Measurements from ENCODE around the gene RLN3.

GRCh38 chr19:14035706-14036105, 7.8 kb downstream of the RLN3 start:
- TF ChIP-seq CTCF (conservative IDR thresholded peaks at IDR 0.05 in 1 of 2, IDR thresholded peaks at IDR 0.05 in 1 of 2; ENCODE audit: low read depth in 1 of 2, low read length in 2 of 2) (no peak), EZH2 (IDR thresholded peaks at IDR 0.05; ENCODE audit: low read length, missing control alignments) (no peak)
